22Rv1 (cell line): ENCODE results near the gene AK2.

ENCODE experiments used
- CTCF ChIP-seq: fragments of 450-650 bp; IDR thresholded peaks from 2 replicates; pipeline ENCODE4 v1.5.1; 2017; ENCODE audit warnings: mild to moderate bottlenecking
- ZFX ChIP-seq: fragments of 450-650 bp; IDR thresholded peaks from 2 replicates; pipeline ENCODE4 v1.6.1; 2017; ENCODE audit warnings: antibody characterized with exemption, borderline replicate concordance

GRCh38 chr1:33050221-33051076 is 13.8 kb upstream of the AK2 start:
- TF ChIP-seq CTCF = no peak
- no peak for TF ChIP-seq ZFX
